ENCODE results near the gene CYP19A1. TPM values are rescaled to one million over a fixed set of nuclear protein-coding genes. Genes with fewer than 3 reads are reported as not detected.

CYP19A1 gene
- total and polyA plus RNA-seq, 2 donors (not counting 1 experiment from before 2014, with no cell fraction given) = not detected

GRCh38 chr15:51380999-51381806 is 42.8 kb upstream of the CYP19A1 start:
- DNase-seq (peak; percentile 63), ATAC-seq (ENCODE audit: low read depth) (peak; percentile 62)
- no peak overlapping the region for H3K27ac ChIP-seq (ENCODE audit: low read length in 2 of 2)
- Mint-ChIP-seq H3K4me1 (no peaks in the 10 kb centered on the region), H3K9me3 (ENCODE audit: insufficient read depth) (no peaks in the 10 kb centered on the region), H3K27me3 (peaks cover 17% of the 10 kb centered on the region), H3K4me3 (no peak overlapping the region), H3K27ac (no peak overlapping the region)
- no peaks in the 10 kb centered on the region for H3K4me1 ChIP-seq (ENCODE audit: control insufficient read depth in 2 of 2, insufficient read depth in 2 of 2, low read length in 2 of 2)
- no peaks in the 10 kb centered on the region for H4K20me1 ChIP-seq (ENCODE audit: control insufficient read depth, insufficient read depth, low read length, poor library complexity, severe bottlenecking)
- TF ChIP-seq EZH2 (IDR thresholded peaks at IDR 0.05; ENCODE audit: borderline replicate concordance, insufficient read depth, low read depth, low read length, poor library complexity, severe bottlenecking) (no peak), CTCF (IDR thresholded peaks at IDR 0.05) (peak; percentile 66)
- intact Hi-C loops (cut with micrococcal nuclease) = no loop called here
- H3K4me3 ChIP-seq (ENCODE audit: control extremely low read depth in 1 of 5, extremely low read depth in 1 of 5, insufficient read depth in 1 of 5, low read depth in 2 of 5, low read length in 4 of 5) = no peak overlapping the region
- H2AFZ ChIP-seq (ENCODE audit: insufficient read depth, low read depth, low read length, poor library complexity, severe bottlenecking) = peak overlapping the region; percentile 35
- no peaks in the 10 kb centered on the region for H3K79me2 ChIP-seq (ENCODE audit: control insufficient read depth, insufficient read depth, low read length)
- H3K27me3 ChIP-seq (replicated peaks in 1 of 4; ENCODE audit: control extremely low read depth in 1 of 4, control insufficient read depth in 3 of 4, insufficient read depth in 4 of 4, low read length in 3 of 4) = peaks cover 0 to 3% (median 1%) of the 10 kb centered on the region in 4 experiments
- ChIA-PET CTCF (interaction anchor here (0.6 to 5.6 kb wide), 6 partner anchors 15 to 218 kb away, joined by 3 to 59 read pairs (median 4); no protein-coding TSS in a partner anchor), POLR2A (no interaction called here)
- no peaks in the 10 kb centered on the region for H3K9me3 ChIP-seq (ENCODE audit: control extremely low read depth in 1 of 3, control insufficient read depth in 2 of 3, insufficient read depth in 1 of 3, low read length in 2 of 3)
- H3K4me2 ChIP-seq (replicated peaks; ENCODE audit: low read depth, low read length, poor library complexity, severe bottlenecking) = no peak overlapping the region
- H3K36me3 ChIP-seq (replicated peaks in 1 of 2; ENCODE audit: control extremely low read depth in 1 of 2, control insufficient read depth in 1 of 2, extremely low read depth in 1 of 2, insufficient read depth in 2 of 2, low read length in 1 of 2) = no peaks in the 10 kb centered on the region
- no peak overlapping the region for H3K9ac ChIP-seq (ENCODE audit: low read length)
- WGBS (ENCODE audit: insufficient coverage) = 36% methylated on average over 11 of the region's 14 CpGs

GRCh38 chr15:51379390-51379789 is 41.0 kb upstream of the CYP19A1 start:
- Histone ChIP-seq H3K9ac (ENCODE audit: low read length) (no peak overlapping the region), H3K27ac (ENCODE audit: low read length in 2 of 2) (no peak overlapping the region), H3K4me1 (ENCODE audit: control insufficient read depth in 2 of 2, insufficient read depth in 2 of 2, low read length in 2 of 2) (no peaks in the 10 kb centered on the region), H3K9me3 (ENCODE audit: control extremely low read depth in 1 of 3, control insufficient read depth in 2 of 3, insufficient read depth in 1 of 3, low read length in 2 of 3) (no peaks in the 10 kb centered on the region), H3K79me2 (ENCODE audit: control insufficient read depth, insufficient read depth, low read length) (no peaks in the 10 kb centered on the region), H3K36me3 (replicated peaks in 1 of 2; ENCODE audit: control extremely low read depth in 1 of 2, control insufficient read depth in 1 of 2, extremely low read depth in 1 of 2, insufficient read depth in 2 of 2, low read length in 1 of 2) (no peaks in the 10 kb centered on the region), H2AFZ (ENCODE audit: insufficient read depth, low read depth, low read length, poor library complexity, severe bottlenecking) (no peak overlapping the region), H3K4me2 (replicated peaks; ENCODE audit: low read depth, low read length, poor library complexity, severe bottlenecking) (no peak overlapping the region), H4K20me1 (ENCODE audit: control insufficient read depth, insufficient read depth, low read length, poor library complexity, severe bottlenecking) (no peaks in the 10 kb centered on the region), H3K4me3 (ENCODE audit: control extremely low read depth in 1 of 5, extremely low read depth in 1 of 5, insufficient read depth in 1 of 5, low read depth in 2 of 5, low read length in 4 of 5) (no peak overlapping the region), H3K27me3 (replicated peaks in 1 of 4; ENCODE audit: control extremely low read depth in 1 of 4, control insufficient read depth in 3 of 4, insufficient read depth in 4 of 4, low read length in 3 of 4) (peaks cover 0 to 3% (median 0%) of the 10 kb centered on the region in 4 experiments)
- Mint-ChIP-seq H3K4me1 (no peaks in the 10 kb centered on the region), H3K4me3 (no peak overlapping the region), H3K27ac (no peak overlapping the region), H3K27me3 (peaks cover 14% of the 10 kb centered on the region), H3K9me3 (ENCODE audit: insufficient read depth) (no peaks in the 10 kb centered on the region)
- intact Hi-C loops (cut with micrococcal nuclease) = no loop called here
- WGBS (ENCODE audit: insufficient coverage) = 87% methylated on average over 3 of the region's 4 CpGs
- CTCF ChIA-PET = interaction anchor here (5.6 kb wide), 1 partner anchor 216 kb away, joined by 59 read pairs; no protein-coding TSS in a partner anchor
- TF ChIP-seq EZH2 (IDR thresholded peaks at IDR 0.05; ENCODE audit: borderline replicate concordance, insufficient read depth, low read depth, low read length, poor library complexity, severe bottlenecking) = no peak
- TF ChIP-seq CTCF (IDR thresholded peaks at IDR 0.05) = no peak
- DNase-seq = no peak
- POLR2A ChIA-PET = no interaction called here
- no peak for ATAC-seq (ENCODE audit: low read depth)
